ENCODE measurements around the gene AVPR1A.

Gene AVPR1A

DNA sequence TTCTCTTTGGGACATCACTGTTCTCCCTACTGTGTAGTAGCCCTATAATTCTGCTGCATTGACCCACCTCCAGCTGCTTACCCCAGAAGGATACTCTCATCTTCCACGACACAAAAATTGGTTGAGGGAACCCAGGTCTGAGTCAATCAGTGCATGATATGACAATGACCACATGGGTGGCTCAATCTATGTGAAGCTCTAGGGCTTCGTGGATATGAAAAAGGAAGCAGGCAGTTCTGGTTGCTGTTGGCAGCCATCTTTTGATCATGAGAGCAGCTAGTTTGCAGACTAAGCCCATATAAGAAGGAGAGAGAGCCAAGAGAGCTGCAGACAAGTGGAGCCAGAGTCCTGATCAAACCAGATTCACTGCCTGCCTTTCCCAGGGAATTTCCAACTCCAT lies 57.9 kb downstream of the AVPR1A start:
- no peak for DNase-seq

All from activated effector memory CD4-positive, alpha-beta T cell treated with anti-CD3 and anti-CD28 coated beads, Interleukin-2, amount 50 U/mL, for 16 hours (primary cell).